ENCODE measurements around the gene ITGA4. TPM values are rescaled to one million over a fixed set of nuclear protein-coding genes. Genes with fewer than 3 reads are reported as not detected.

ITGA4 gene
- total and polyA plus RNA-seq, 2 donors (not counting 3 experiments of a cell fraction or from before 2014, with no cell fraction given): 1.5 to 2.8 TPM

- H3K27ac ChIP-seq (ENCODE audit: insufficient read depth, low read depth, low read length): no peak overlapping the region
- H3K4me2 ChIP-seq (ENCODE audit: insufficient read depth, low read length): no peak overlapping the region
- DNase-seq (ENCODE audit: low read depth, low spot score): no peak
- H4K20me1 ChIP-seq (replicated peaks; ENCODE audit: control insufficient read depth, extremely low read depth, insufficient read depth, low read length): no peaks in the 10 kb centered on the region
- no peaks in the 10 kb centered on the region for H3K79me2 ChIP-seq (ENCODE audit: control insufficient read depth, insufficient read depth, low read length)
- no peak for TF ChIP-seq POLR2A (IDR thresholded peaks at IDR 0.05; ENCODE audit: low read depth, low read length)
- no peak for TF ChIP-seq POLR2AphosphoS5 (IDR thresholded peaks at IDR 0.05; ENCODE audit: insufficient read depth, low read depth, low read length)
- no peak for TF ChIP-seq MAX (IDR thresholded peaks at IDR 0.05; ENCODE audit: insufficient read depth, insufficient read length)
- TF ChIP-seq GATA2 (IDR thresholded peaks at IDR 0.05; ENCODE audit: insufficient read depth, insufficient read length, low read depth, low read length): no peak
- TF ChIP-seq EZH2 (IDR thresholded peaks at IDR 0.05; ENCODE audit: borderline replicate concordance, low read depth, low read length, severe bottlenecking): no peak
- TF ChIP-seq CTCF (IDR thresholded peaks at IDR 0.05; ENCODE audit: extremely low read depth in 1 of 2, insufficient read depth in 1 of 2, low read depth in 1 of 2, low read length in 2 of 2): no peak
- no peak for TF ChIP-seq JUN (IDR thresholded peaks at IDR 0.05; ENCODE audit: borderline replicate concordance, insufficient read depth, insufficient read length, low read depth)
- no peak for TF ChIP-seq FOS (IDR thresholded peaks at IDR 0.05; ENCODE audit: borderline replicate concordance, insufficient read depth, low read length)
- TF ChIP-seq MYC (IDR thresholded peaks at IDR 0.05; ENCODE audit: low read depth, low read length): no peak
- H3K27me3 ChIP-seq (ENCODE audit: control insufficient read depth in 2 of 2, insufficient read depth in 2 of 2, low read length in 2 of 2): no peaks in the 10 kb centered on the region
- no peaks in the 10 kb centered on the region for H3K4me1 ChIP-seq (ENCODE audit: control insufficient read depth, extremely low read depth, insufficient read depth, low read length)
- no peak overlapping the region for H3K9ac ChIP-seq (replicated peaks; ENCODE audit: extremely low read depth, insufficient read depth, low read length)
- BruUV-seq (replicated peaks): no TSS peak
- no peaks in the 10 kb centered on the region for H3K9me3 ChIP-seq (replicated peaks; ENCODE audit: control insufficient read depth, insufficient read depth, low read length)
- H2AFZ ChIP-seq (ENCODE audit: low read depth, low read length): no peak overlapping the region
- H3K9me1 ChIP-seq (replicated peaks; ENCODE audit: control insufficient read depth, extremely low read depth, insufficient read depth, low read length): no peaks in the 10 kb centered on the region
- H3K4me3 ChIP-seq (replicated peaks in 1 of 3; ENCODE audit: insufficient read depth in 1 of 3, low read depth in 1 of 3, low read length in 3 of 3): no peak overlapping the region
- CTCF ChIA-PET: no interaction called here
- no peaks in the 10 kb centered on the region for H3K36me3 ChIP-seq (ENCODE audit: control insufficient read depth in 2 of 2, extremely low read depth in 1 of 2, insufficient read depth in 2 of 2, low read length in 2 of 2)
- dilution Hi-C loops (cut with MboI; ENCODE audit: extremely low pct_ligation_motif_present, low sequenced_read_pairs): no loop called here
- POLR2A ChIA-PET: no interaction called here
- FAIRE-seq: no peak
- intact Hi-C loops (cut with micrococcal nuclease): no loop called here
Observed at GRCh38 chr2:181420259-181421130, 36.7 kb upstream of the ITGA4 start.

Measured in endothelial cell of umbilical vein (primary cell).